NCI-H510A treated with DMSO at 0.1 percent for 48 hours (cell line): ENCODE measurements around the gene PRKAR2B.
"Not testable (repeated sequence)": the region's sequence is repeated elsewhere in the genome, so short reads cannot be mapped to it uniquely, and the experiment has no call there.

ENCODE experiments used
- DNase-seq: peaks from one replicate; lab custom pipeline; 2025; lab: John Stamatoyannopoulos, UW

The PRKAR2B gene

DNA sequence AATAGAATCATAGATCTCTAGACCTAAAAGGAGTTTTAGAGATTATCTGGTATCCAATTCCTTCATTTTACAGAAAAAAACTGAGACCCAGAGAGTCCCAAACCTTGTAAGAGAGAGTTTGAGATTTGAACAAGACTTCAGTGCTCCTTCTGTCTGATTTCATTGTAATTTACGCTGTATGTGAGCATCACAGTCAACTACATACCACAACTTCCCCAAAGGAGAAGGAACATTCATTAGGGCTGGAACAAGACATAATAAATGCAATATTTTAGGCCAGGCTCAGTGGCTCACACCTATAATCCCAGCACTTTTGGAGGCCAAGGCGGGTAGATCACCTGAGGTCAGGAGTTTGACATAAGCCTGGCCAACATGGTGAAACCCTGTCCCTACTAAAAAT is 17.3 kb upstream of the PRKAR2B start:
- DNase-seq = no peak

DNA sequence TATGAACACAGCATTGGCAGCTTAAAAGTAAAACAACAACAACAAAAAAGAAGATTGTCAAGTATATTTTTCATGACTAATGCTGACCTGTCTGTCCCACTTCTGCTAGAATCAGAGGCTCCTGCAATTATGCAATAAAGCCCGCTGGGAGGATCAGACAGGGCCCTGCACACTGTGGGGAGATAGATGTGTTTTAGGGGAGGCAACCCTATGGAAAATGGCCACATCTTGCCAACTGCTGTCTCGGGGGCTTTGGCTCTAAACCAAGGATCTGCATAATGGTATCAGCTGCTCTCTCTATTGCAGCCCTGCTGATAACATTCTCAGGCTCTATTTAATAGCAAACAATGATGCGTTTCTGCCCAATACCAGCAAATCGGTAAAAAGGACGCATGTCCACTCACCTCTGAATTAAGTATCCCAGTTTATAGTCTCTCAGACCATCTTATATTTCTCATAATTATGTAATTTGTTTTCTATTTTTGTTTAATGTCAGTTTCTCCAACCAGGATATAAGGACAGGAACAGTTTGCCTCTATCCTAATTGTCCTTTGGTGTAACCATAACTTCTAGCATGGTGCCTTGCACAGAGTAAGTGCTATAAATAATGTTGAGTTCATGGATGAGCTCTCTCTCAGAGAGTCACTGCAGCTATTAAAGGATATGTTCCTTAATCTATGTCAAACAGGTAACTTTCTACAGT is 15.3 kb upstream of the PRKAR2B start:
- DNase-seq = no peak

- no peak for DNase-seq
These were observed 14.7 kb upstream of the PRKAR2B start for GRCh38 chr7:107029764-107030286.

DNA sequence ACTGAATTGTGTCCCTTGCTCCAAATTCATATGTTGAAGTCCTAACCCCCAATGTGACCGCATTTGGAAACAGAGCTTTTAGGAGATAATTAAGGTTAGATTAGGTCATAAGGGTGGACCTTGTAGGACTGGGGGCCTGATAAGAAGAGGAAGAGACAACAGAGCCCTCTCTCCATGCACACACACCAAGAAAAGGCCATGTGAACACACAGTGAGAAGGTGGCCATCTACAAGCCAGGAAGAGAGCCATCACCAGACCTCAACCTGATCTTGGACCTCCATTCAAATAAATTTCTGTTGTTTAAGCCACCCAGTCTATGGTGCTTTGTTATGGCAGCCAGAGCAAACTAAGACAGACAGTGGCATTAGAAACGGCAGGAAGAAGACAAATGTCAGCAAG is 12.5 kb upstream of the PRKAR2B start:
- no peak for DNase-seq

DNA sequence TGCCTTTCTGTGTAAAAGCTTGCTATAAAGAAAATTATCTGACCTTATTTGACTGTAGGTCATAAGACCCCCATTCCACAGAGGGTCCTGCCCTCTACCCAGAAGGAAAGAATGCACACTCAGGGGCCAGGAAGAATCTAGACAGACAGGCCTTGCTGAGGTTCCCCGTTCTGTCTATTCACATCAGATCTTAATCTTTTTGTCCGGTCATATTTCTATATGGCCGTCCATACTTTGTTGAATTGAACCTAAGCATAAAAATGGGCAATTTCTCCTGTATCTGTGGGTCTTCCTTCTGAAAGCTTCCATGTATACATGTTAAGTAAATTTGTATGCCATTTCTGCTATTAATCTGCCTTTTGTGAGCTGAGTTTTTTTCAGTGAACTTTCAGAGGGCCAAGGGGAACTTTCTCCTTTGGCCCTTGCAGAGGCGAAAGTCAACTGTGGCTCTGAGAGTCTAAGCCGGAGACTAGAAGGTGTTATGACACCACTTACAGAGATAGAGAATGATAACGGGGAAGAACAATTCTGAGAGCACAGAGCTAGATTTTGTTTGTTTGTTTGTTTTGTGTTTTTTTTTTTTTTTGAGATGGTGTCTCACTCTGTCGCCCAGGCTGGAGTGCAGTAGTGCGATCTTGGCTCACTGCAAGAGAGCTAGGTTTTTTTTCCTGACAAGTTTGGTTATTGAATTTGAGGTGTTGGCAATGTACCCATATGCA is 11.6 kb upstream of the PRKAR2B start:
- no peak for DNase-seq

- no peak for DNase-seq
These were observed 10.0 kb upstream of the PRKAR2B start for GRCh38 chr7:107034553-107034952.

DNA sequence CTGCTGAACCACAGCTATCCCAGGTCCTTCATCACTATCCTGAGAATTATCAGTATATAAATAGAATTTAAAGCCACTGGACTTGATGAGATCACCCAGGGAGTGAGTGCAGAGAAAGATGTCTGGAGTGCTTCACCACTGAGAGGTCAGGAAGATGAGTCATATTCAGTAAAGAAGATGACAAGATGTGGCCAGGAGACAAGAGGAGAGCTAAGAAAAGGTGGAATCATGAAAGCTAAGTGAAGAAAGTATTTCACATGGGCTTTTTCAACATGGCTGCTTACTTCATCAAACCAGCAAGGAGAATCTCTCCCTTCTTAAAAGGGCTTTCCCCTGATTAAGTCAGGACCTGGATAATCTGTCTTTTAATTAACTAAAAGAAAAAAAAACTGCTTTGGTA is 9.1 kb upstream of the PRKAR2B start:
- no peak for DNase-seq

GRCh38 chr7:107036535-107036934 is 8.0 kb upstream of the PRKAR2B start:
- no peak for DNase-seq

- no peak for DNase-seq
These were observed 6.5 kb upstream of the PRKAR2B start for GRCh38 chr7:107037717-107038603.

DNA sequence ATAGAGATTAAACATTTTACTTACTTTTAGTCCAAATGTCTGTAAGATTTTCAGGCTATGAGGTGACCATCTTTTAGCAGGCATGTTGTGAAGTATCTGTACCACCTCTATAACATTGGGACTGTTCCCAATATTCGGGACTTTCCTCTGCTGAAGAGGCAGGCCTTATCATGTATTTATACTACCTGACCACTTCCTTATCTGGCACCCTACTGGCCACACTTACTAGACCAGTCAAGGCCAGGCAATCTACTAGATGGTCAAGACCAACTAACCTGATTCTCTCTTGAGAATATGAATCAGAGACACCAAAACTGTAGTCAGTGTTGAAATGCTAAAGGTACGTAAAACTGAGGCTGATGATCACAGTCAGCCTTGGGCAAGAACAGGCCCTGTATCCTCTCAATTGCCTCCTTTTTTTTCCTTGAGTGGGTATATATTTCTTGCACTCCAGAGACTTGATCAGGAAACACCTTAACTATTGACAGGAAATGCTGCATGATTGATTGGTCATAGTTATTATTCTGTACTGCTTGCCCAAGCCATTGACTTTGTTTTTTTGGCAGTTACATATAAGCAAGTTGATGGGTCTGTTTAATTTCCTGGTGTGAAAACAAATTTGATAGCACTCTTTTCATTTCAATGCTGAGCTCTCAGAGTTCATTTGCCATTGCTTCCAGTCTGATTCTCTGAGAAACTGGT is 5.2 kb upstream of the PRKAR2B start:
- no peak for DNase-seq

DNA sequence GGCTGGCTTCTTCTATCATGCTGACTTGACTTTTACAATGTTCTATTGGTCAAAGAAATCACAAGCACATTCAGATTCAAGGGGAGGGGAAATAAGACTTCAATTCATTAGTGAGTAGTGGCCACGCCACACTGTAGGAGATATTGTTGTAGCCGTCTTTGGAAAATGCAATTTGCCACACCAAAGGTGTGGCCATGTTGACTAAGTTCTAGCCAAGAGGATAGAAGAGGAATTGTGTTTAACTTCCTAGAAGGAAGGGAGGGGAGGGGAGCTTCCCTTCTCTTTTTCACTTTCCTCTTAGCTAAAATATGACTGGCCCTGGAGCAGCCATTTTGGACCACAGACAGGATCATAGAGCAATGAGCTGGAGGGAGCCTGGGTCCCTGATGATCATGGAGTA is 3.4 kb upstream of the PRKAR2B start:
- no peak for DNase-seq

DNA sequence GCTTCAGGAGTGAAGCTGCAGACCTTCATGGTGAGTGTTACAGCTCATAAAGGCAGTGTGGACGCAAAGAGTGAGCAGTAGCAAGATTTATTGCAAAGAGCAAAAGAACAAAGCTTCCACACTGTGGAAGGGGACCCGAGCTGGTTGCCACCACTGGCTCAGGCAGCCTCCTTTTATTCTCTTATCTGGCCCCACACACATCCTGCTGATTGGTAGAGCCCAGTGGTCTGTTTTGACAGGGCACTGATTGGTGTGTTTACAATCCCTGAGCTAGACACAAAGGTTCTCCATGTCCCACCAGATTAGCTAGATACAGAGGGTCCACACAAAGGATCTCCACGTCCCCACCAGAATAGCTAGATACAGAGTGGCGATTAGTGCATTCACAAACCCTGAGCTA is 2.7 kb upstream of the PRKAR2B start:
- DNase-seq = not testable (repeated sequence)

DNA sequence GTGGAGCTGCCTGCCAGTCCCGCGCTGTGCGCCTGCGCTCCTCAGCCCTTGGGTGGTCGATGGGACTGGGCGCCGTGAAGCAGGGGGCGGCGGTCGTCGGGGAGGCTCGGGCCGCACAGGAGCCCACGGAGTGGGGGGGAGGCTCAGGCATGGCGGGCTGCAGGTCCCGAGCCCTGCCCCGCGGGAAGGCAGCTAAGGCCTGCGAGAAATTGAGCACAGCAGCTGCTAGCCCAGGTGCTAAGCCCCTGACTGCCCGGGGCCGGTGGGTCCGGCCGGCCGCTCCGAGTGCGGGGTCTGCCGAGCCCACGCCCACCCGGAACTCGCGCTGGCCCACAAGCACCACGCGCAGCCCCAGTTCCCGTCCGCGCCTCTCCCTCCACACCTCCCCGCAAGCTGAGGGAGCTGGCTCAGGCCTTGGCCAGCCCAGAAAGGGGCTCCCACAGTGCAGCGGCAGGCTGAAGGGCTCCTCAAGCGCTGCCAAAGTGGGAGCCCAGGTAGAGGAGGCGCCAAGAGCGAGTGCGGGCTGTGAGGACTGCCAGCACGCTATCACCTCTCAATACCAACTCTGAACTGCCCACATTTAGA is 2.1 kb upstream of the PRKAR2B start:
- not testable (repeated sequence) for DNase-seq

GRCh38 chr7:107043491-107043890 is 1.0 kb upstream of the PRKAR2B start:
- DNase-seq = no peak

- no peak for DNase-seq
These were observed 571 bp upstream of the PRKAR2B start for GRCh38 chr7:107043921-107044346.

DNA sequence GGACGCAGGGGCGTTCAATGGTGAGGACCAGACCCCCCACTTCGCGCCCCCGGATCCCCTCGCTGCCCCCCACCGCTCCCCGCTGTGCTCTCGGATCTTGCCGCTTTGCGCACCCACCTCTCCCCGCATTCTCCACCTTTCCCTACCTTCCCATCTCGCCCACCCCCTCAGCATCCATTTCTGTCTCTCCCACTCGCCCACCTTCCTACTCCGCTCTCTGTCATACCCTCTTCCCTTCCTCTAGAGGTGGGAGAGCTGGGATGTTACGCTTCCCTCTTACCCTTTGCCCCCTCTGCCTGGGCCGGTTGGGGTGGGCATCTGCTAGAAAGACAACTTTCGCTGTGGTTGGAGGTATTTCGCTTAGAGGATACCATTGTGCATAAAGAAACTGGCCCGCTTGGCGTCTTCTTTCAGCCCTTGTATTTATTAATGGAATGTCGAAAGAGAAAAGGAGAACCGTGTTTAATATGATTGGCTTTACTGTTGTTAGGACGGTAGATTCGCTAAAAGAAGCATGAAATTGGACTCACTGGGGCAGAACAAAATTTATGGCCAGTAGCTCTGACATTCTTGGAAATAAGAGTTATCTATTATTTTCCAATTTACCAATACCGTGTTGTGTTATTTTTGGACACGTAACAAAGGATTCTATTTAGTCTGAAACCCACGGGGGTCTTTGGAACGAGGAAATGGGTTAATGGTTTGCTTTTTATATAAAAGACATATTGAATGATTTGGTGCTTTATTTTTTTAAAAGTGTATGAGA is 873 bp downstream of the PRKAR2B start:
- DNase-seq = no peak

GRCh38 chr7:107045980-107046379 is 1.5 kb downstream of the PRKAR2B start:
- no peak for DNase-seq

DNA sequence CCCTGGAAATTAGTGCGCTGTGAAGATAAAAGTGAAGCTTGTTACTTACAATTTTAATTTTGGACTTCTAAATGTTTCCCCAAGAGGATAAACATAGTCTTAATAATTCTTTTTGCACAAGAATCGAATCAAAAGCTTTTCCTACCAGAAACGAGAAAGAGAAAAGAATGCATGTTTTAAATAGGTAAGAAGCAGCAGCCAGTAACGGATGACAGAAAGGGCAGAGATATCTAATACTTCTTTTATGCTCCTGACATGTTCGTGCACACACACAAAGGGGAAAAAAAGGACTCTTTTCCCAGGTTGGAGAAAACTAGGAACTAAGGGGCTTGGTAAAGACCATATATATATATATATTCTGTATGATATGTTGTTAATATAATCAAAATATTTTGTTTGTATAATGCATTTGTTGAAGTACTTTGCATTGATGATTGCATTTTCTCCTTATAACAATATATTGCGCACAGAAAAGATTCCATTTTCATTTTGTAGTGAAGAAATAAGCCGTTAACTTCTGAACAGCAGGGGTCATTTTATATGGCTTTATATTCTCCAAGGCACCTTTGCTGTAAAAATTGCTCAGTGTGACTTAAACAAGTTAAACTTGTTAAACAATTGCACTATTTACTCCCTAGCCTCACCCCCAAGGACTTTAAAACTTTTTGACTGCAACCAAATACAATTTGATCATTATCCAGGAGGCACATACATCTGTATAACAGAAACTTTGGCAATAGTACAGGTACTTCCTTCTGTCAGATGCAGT is 2.2 kb downstream of the PRKAR2B start:
- DNase-seq = no peak

DNA sequence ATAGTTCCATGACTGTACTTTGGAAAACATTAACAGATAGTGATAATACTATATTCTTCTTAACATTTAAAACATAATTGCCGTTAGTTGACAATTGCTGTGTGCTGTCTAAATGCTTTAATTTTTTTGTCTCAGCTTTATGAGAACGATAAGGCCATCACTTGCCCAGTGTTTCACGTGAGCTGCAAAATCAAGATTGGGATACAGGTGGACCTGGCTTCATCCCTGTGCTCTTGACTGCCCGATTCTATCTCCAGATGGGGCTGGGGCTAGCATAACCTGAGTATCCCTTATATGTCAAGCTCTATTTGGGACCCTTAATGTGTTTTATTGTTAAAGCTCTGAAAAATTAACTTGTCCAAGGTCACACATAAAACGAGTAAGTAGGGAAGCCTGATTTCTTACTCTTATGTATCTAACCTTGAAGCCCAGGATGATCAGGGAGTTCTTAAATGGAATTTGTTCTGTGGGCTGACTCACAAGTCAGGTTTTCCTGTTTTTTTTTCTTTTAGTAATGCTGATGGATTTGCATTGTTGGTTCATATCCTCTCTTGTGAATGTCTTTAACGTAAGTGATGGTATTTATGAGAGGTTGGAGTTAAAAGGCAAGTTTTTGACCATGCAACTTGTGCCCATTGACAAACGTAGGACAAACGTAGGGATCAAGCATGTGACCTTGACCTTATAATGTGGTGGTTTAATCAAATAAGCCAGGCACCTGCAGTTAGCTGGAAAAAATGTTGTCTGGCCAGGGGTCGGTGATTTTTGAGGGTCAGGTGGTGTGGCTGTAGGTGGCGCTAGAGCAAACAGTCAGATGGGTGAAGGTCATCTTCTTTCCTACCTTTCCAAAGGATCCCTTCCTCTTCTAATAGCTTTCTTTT is 3.6 kb downstream of the PRKAR2B start:
- DNase-seq = no peak
